ENCODE data around the gene PARD3B.

DNA sequence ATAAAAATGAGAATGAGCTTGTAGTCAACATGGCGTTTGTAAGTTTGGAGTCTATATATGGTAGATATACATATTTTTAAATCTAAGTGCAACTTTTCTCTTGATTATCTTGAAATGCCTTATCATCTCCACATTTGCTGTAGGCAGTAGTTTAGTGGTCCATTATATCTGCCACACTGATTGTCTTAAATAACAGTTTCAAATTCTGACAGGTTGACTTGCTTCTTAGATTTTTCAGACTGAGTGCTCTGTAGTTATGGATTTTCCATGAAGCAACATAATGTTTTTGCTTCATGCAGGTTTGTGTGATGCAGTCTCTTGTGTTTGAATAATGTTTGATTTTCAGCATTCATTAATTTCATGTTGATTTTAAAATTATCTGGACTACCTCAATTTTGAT is 12.3 kb downstream of the PARD3B start:
- TF ChIP-seq, protein P1, sequence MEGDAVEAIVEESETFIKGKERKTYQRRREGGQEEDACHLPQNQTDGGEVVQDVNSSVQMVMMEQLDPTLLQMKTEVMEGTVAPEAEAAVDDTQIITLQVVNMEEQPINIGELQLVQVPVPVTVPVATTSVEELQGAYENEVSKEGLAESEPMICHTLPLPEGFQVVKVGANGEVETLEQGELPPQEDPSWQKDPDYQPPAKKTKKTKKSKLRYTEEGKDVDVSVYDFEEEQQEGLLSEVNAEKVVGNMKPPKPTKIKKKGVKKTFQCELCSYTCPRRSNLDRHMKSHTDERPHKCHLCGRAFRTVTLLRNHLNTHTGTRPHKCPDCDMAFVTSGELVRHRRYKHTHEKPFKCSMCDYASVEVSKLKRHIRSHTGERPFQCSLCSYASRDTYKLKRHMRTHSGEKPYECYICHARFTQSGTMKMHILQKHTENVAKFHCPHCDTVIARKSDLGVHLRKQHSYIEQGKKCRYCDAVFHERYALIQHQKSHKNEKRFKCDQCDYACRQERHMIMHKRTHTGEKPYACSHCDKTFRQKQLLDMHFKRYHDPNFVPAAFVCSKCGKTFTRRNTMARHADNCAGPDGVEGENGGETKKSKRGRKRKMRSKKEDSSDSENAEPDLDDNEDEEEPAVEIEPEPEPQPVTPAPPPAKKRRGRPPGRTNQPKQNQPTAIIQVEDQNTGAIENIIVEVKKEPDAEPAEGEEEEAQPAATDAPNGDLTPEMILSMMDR (IDR thresholded peaks at IDR 0.05): no peak
- no peak for TF ChIP-seq POLR2A (IDR thresholded peaks at IDR 0.05)
